IMR-90 (cell line): ENCODE results near the gene ABCC4. TPM values are rescaled to one million over a fixed set of nuclear protein-coding genes. Genes with fewer than 3 reads are reported as not detected.

Source experiments
- ATAC-seq: fragments of 200-7000 bp; cut with Tn5 transposase; 2 replicates; pipeline ENCODE4 v1.9.1; 2020; ENCODE audit warnings: low read depth, mild to moderate bottlenecking, moderate library complexity
- BruUV-seq: library from RNA; stranded (reverse); fragments of 400-500 nt; replicated peaks from 2 replicates; lab custom pipeline; 2021; lab: Mats Ljungman, UMichigan
- CTCF ChIA-PET: fragments of 300-600 bp; formaldehyde crosslinking; extraction: SDS; loops from one replicate; lab custom pipeline; 2021; ENCODE audit warnings: antibody characterized with exemption; lab: Yijun Ruan, JAX
- POLR2A ChIA-PET: fragments of 300-600 bp; sonication (Branson Sonifier 250); formaldehyde crosslinking; loops from one replicate; lab custom pipeline; 2022; ENCODE audit warnings: antibody characterized with exemption; ENCODE audit not compliant: unreplicated experiment; lab: Charles Lee
- DNase-seq: peaks from one replicate; pipeline ENCODE4 v3.0.0; 2013
- H2AFZ ChIP-seq: replicated peaks from 2 replicates; pipeline ENCODE3; 2013; ENCODE audit warnings: low read length, mild to moderate bottlenecking; ENCODE audit not compliant: poor library complexity
- H2AK5ac ChIP-seq: 2 replicates; pipeline ENCODE4 v1.6.1; 2013; ENCODE audit warnings: low read depth, low read length, inconsistent platforms
- H2AK9ac ChIP-seq: replicated peaks from 2 replicates; pipeline ENCODE3; 2013; ENCODE audit warnings: mild to moderate bottlenecking, low read depth, low read length, moderate library complexity; ENCODE audit not compliant: poor library complexity
- H2BK120ac ChIP-seq: 2 replicates; pipeline ENCODE4 v1.6.1; 2013; ENCODE audit warnings: low read depth, low read length, inconsistent platforms
- H2BK15ac ChIP-seq: 3 replicates; pipeline ENCODE4 v1.6.1; 2013; ENCODE audit warnings: low read depth, low read length, inconsistent platforms
- H2BK20ac ChIP-seq: 2 replicates; pipeline ENCODE4 v1.6.1; 2013; ENCODE audit warnings: low read depth, mild to moderate bottlenecking, inconsistent platforms, low read length, moderate library complexity
- H2BK5ac ChIP-seq: 2 replicates; pipeline ENCODE4 v1.6.1; 2013; ENCODE audit warnings: mild to moderate bottlenecking, low read depth, low read length, inconsistent platforms; ENCODE audit not compliant: poor library complexity, severe bottlenecking
- H3K14ac ChIP-seq: replicated peaks from 2 replicates; pipeline ENCODE4 v1.6.1; 2013; ENCODE audit warnings: low read depth, low read length, inconsistent platforms
- H3K18ac ChIP-seq: 2 replicates; pipeline ENCODE4 v1.6.1; 2013; ENCODE audit warnings: low read depth, low read length, control low read depth
- H3K23ac ChIP-seq: 2 replicates; pipeline ENCODE4 v1.6.1; 2013; ENCODE audit warnings: low read depth, low read length, inconsistent platforms
- H3K27ac ChIP-seq: 2 replicates; pipeline ENCODE4 v1.5.1; 2013; ENCODE audit warnings: mild to moderate bottlenecking, control low read depth, low read length; ENCODE audit not compliant: insufficient read depth
- H3K27me3 ChIP-seq: 2 replicates; pipeline ENCODE4 v1.6.1; 2013; ENCODE audit warnings: low read length; ENCODE audit not compliant: control insufficient read depth, insufficient read depth
- H3K36me3 ChIP-seq: 2 replicates; pipeline ENCODE4 v1.6.1; 2013; ENCODE audit warnings: low read length, mixed read lengths; ENCODE audit not compliant: control insufficient read depth, insufficient read depth
- H3K4ac ChIP-seq: 2 replicates; pipeline ENCODE4 v1.6.1; 2013; ENCODE audit warnings: low read depth, low read length, inconsistent platforms
- H3K4me1 ChIP-seq: 2 replicates; pipeline ENCODE4 v1.6.1; 2013; ENCODE audit warnings: low read length, mixed read lengths; ENCODE audit not compliant: control insufficient read depth, insufficient read depth
- H3K4me2 ChIP-seq: 2 replicates; pipeline ENCODE4 v1.6.1; 2013; ENCODE audit warnings: low read depth, mild to moderate bottlenecking, control low read depth, low read length, moderate library complexity
- H3K4me3 ChIP-seq: 2 replicates; pipeline ENCODE4 v1.5.1; 2013; ENCODE audit warnings: low read depth, mild to moderate bottlenecking, control low read depth, low read length, moderate library complexity; ENCODE audit not compliant: insufficient read depth
- H3K56ac ChIP-seq: 2 replicates; pipeline ENCODE4 v1.6.1; 2013; ENCODE audit warnings: low read length, inconsistent platforms; ENCODE audit not compliant: insufficient read depth; ENCODE audit errors: extremely low read depth
- H3K79me1 ChIP-seq, 2 experiments: 2 replicates each; pipeline ENCODE4 v1.6.1; 2013; ENCODE audit warnings: low read length in 2 of 2, inconsistent platforms in 1 of 2, low read depth in 1 of 2
- H3K9ac ChIP-seq: 2 replicates; pipeline ENCODE4 v1.6.1; 2013; ENCODE audit warnings: low read depth, low read length, control low read depth
- H3K9me1 ChIP-seq: 2 replicates; pipeline ENCODE4 v1.6.1; 2013; ENCODE audit warnings: low read length, inconsistent platforms; ENCODE audit not compliant: insufficient read depth
- H3K9me3 ChIP-seq: 2 replicates; pipeline ENCODE4 v1.6.1; 2013; ENCODE audit warnings: low read length; ENCODE audit not compliant: control insufficient read depth, insufficient read depth
- H4K20me1 ChIP-seq: 2 replicates; pipeline ENCODE4 v1.6.1; 2013; ENCODE audit warnings: low read length, inconsistent platforms; ENCODE audit not compliant: insufficient read depth
- H4K5ac ChIP-seq: 2 replicates; pipeline ENCODE4 v1.6.1; 2013; ENCODE audit warnings: mild to moderate bottlenecking, low read depth, low read length, control low read depth
- H4K8ac ChIP-seq, 2 experiments: 2 replicates each; pipeline ENCODE4 v1.6.1; 2013; ENCODE audit warnings: low read depth in 2 of 2, low read length in 2 of 2, control low read depth in 1 of 2, inconsistent platforms in 1 of 2
- H4K91ac ChIP-seq: 2 replicates; pipeline ENCODE4 v1.6.1; 2013; ENCODE audit warnings: low read depth, low read length, inconsistent platforms; ENCODE audit not compliant: insufficient read depth
- BHLHE40 ChIP-seq: fragments of 150-350 bp; IDR thresholded peaks from 2 replicates; pipeline ENCODE4 v1.6.1; 2016; ENCODE audit warnings: mild to moderate bottlenecking, low read depth, low read length
- CHD1 ChIP-seq: IDR thresholded peaks from 2 replicates; pipeline ENCODE4 v1.6.1; 2012; ENCODE audit warnings: low read depth, low read length, improper control_type of control experiment
- CTCF ChIP-seq: conservative IDR thresholded peaks from 2 replicates; pipeline ENCODE4 v1.5.1; 2012; ENCODE audit warnings: mild to moderate bottlenecking, low read depth, low read length, improper control_type of control experiment
- ELK1 ChIP-seq: fragments of 150-350 bp; IDR thresholded peaks from 2 replicates; pipeline ENCODE4 v1.6.1; 2016; ENCODE audit warnings: low read depth, mild to moderate bottlenecking, low read length, moderate library complexity, borderline replicate concordance
- FOS ChIP-seq: fragments of 150-350 bp; IDR thresholded peaks from 2 replicates; pipeline ENCODE4 v1.6.1; 2016; ENCODE audit warnings: low read depth, low read length
- MAFK ChIP-seq: IDR thresholded peaks from 2 replicates; pipeline ENCODE4 v1.6.1; 2012; ENCODE audit warnings: low read depth, low read length, improper control_type of control experiment
- MXI1 ChIP-seq: IDR thresholded peaks from 2 replicates; pipeline ENCODE4 v1.6.1; 2012; ENCODE audit warnings: low read depth, mild to moderate bottlenecking, low read length, moderate library complexity, borderline replicate concordance
- POLR2A ChIP-seq: IDR thresholded peaks from 2 replicates; pipeline ENCODE4 v1.6.1; 2012; ENCODE audit warnings: mild to moderate bottlenecking, low read depth, low read length
- RCOR1 ChIP-seq: IDR thresholded peaks from 2 replicates; pipeline ENCODE4 v1.6.1; 2012; ENCODE audit warnings: mild to moderate bottlenecking, low read length, improper control_type of control experiment; ENCODE audit not compliant: insufficient replicate concordance
- WGBS, 2 experiments: methylation state at CpG; one replicate each; pipeline versions ENCODE4 v1.1.5 to v1.1.7; 2013; ENCODE audit warnings: missing lambda C conversion rate in 2 of 2; ENCODE audit not compliant: insufficient read length in 1 of 2; ENCODE audit errors: extremely low coverage in 2 of 2; 5-methylcytosine and 5-hydroxymethylcytosine counted together
- dilution Hi-C: fragments of 300-500 bp; cut with HindIII; formaldehyde crosslinking; loops from one replicate; pipeline ENCODE4 v1.14.3; 2018; ENCODE audit warnings: low sequenced_read_pairs; ENCODE audit not compliant: unreplicated experiment
- in situ Hi-C: fragments of 300-500 bp; cut with MboI; formaldehyde crosslinking; loops from 3 replicates; pipeline ENCODE4 v1.14.3; 2019; ENCODE audit warnings: low sequenced_read_pairs, inconsistent platforms, mixed read lengths
- intact Hi-C: fragments of 100-400 bp; cut with micrococcal nuclease; formaldehyde crosslinking; loops from 2 replicates; pipeline ENCODE4 v1.10.0; 2022
- polyA plus RNA-seq, 3 experiments: library from polyadenylated mRNA; depleted of rRNA; stranded (reverse); fragments of >200 nt; gene quantifications; 2 replicates each; pipeline ENCODE4 v1.2.3, GENCODE V29; 2012; ENCODE audit warnings: low replicate concordance in 1 of 3
- total RNA-seq: library from RNA; depleted of rRNA; stranded (reverse); fragments of >200 nt; gene quantifications from 2 replicates; pipeline ENCODE4 v1.2.3, GENCODE V29; 2012
- TF ChIP-seq, protein P1 (sequence below): fragments of 150-350 bp; IDR thresholded peaks from 2 replicates; pipeline ENCODE4 v1.6.1; 2017; ENCODE audit warnings: mild to moderate bottlenecking, antibody characterized with exemption, low read length, low read depth

ABCC4 gene
- total and polyA plus RNA-seq, 2 of the 4 experiments (the other 2 are of a cell fraction): 16.6 to 41.4 TPM

DNA sequence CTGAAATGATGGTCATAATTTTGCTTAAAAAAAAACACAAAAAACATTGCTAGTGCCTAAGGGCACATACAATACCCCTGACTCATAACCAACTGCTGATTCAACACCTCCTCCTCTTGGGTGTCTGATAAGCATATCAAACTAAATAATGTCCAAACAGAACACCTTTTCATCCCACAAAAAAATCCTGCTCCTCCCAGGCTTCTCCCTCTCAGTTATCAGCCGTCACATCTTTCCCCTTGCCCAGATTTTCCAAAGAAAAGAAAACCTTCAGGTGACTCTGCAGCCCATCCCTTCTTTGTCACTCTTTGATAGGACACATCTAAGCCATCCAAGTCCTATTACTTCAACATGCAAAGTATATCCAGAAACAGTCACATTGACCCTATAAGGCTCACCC, 46.9 kb downstream of the ABCC4 start:
- Histone ChIP-seq H3K18ac (peak overlapping the region; percentile 45; the same call in 1 of the 2 replicates), H3K4me2 (no peak overlapping the region), H3K9ac (no peak overlapping the region), H3K27me3 (no peaks in the 10 kb centered on the region), H3K9me1 (peaks cover 37% of the 10 kb centered on the region), H3K4me1 (peaks cover 18% of the 10 kb centered on the region), H2BK15ac (no peak overlapping the region), H2BK5ac (peak overlapping the region; percentile 0), H2BK120ac (peak overlapping the region; percentile 68), H2AFZ (no peak overlapping the region), H3K79me1 (peaks cover 40 to 94% of the 10 kb centered on the region in 2 experiments), H4K20me1 (peaks cover 6% of the 10 kb centered on the region; the same call in 1 of the 2 replicates), H3K4ac (0 out of 2 replicates have a peak overlapping the region, but pooled peaks have one; percentile 11), H3K9me3 (no peaks in the 10 kb centered on the region), H3K4me3 (no peak overlapping the region), H4K91ac (0 out of 2 replicates have a peak overlapping the region, but pooled peaks have one; percentile 32), H3K27ac (no peak overlapping the region), H2BK20ac (peak overlapping the region; percentile 67; the same call in 1 of the 2 replicates), H3K14ac (peak overlapping the region; percentile 73), H2AK5ac (0 out of 2 replicates have a peak overlapping the region, but pooled peaks have one; percentile 70), H4K8ac (peak overlapping the region in 1 of 2 experiments; percentile 68; a peak in 2 of 4 replicates), H3K36me3 (peaks cover 7% of the 10 kb centered on the region; the same call in 1 of the 2 replicates), H3K23ac (no peak overlapping the region; the same call in 1 of the 2 replicates), H3K56ac (no peak overlapping the region), H2AK9ac (peak overlapping the region; percentile 18), H4K5ac (peak overlapping the region; percentile 66; the same call in 1 of the 2 replicates)
- WGBS, 2 experiments: no CpG with 5 or more reads among the region's 1 CpG
- TF ChIP-seq BHLHE40 (no peak), ELK1 (no peak), MXI1 (no peak), FOS (no peak), POLR2A (no peak), RCOR1 (no peak), MAFK (no peak), CHD1 (no peak), CTCF (no peak)
- TF ChIP-seq, protein P1, sequence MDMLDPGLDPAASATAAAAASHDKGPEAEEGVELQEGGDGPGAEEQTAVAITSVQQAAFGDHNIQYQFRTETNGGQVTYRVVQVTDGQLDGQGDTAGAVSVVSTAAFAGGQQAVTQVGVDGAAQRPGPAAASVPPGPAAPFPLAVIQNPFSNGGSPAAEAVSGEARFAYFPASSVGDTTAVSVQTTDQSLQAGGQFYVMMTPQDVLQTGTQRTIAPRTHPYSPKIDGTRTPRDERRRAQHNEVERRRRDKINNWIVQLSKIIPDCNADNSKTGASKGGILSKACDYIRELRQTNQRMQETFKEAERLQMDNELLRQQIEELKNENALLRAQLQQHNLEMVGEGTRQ: no peak
- dilution Hi-C loops: no loop called here
- ATAC-seq: no peak
- DNase-seq: peak; percentile 39
- ChIA-PET POLR2A (no interaction called here), CTCF (no interaction called here)
- intact Hi-C loops: no loop called here
- in situ Hi-C loops: no loop called here
- BruUV-seq: no TSS peak
